CD14-positive monocyte (primary cell): ENCODE measurements around the gene LRRC10B. TPM values are rescaled to one million over a fixed set of nuclear protein-coding genes. Genes with fewer than 3 reads are reported as not detected.

ENCODE experiments used
- DNase-seq, 3 donors: peaks; one replicate each; pipeline ENCODE4 v3.0.0-alpha.2; 2011 to 2022
- H2AFZ ChIP-seq: 2 replicates; pipeline ENCODE4 v1.6.0; 2012; ENCODE audit warnings: mild to moderate bottlenecking, low read depth, low read length, inconsistent platforms; ENCODE audit not compliant: insufficient read depth, poor library complexity, severe bottlenecking
- H3K27ac ChIP-seq, 2 donors: 1 replicate in 1 of 2; 2 replicates in 1 of 2; pipeline ENCODE4 v1.5.1; 2012 to 2013; ENCODE audit warnings: low read length in 2 of 2, control low read depth in 1 of 2, inconsistent platforms in 1 of 2, low read depth in 1 of 2, mild to moderate bottlenecking in 1 of 2
- H3K27me3 ChIP-seq, 2 donors: one replicate each; pipeline versions ENCODE4 v1.6.0 to v1.6.1; 2011 to 2013; ENCODE audit warnings: low read length in 2 of 2; ENCODE audit not compliant: control insufficient read depth in 2 of 2, insufficient read depth in 2 of 2
- H3K36me3 ChIP-seq, 2 donors: replicated peaks in 1 of 2; 1 replicate in 1 of 2; 2 replicates in 1 of 2; pipeline versions ENCODE4 v1.5.1 to v1.6.1; 2012 to 2013; ENCODE audit warnings: low read length in 2 of 2, control low read depth in 1 of 2, inconsistent platforms in 1 of 2, mild to moderate bottlenecking in 1 of 2; ENCODE audit not compliant: insufficient read depth in 2 of 2, control insufficient read depth in 1 of 2
- H3K4me1 ChIP-seq, 2 donors: 1 replicate in 1 of 2; 2 replicates in 1 of 2; pipeline versions ENCODE4 v1.5.1 to v1.6.1; 2012 to 2013; ENCODE audit warnings: low read length in 2 of 2, control low read depth in 1 of 2, inconsistent platforms in 1 of 2, mild to moderate bottlenecking in 1 of 2, moderate library complexity in 1 of 2; ENCODE audit not compliant: insufficient read depth in 2 of 2, control insufficient read depth in 1 of 2
- H3K4me2 ChIP-seq: replicated peaks from 2 replicates; pipeline ENCODE3; 2012; ENCODE audit warnings: low read length, moderate library complexity, mild to moderate bottlenecking; ENCODE audit not compliant: poor library complexity, severe bottlenecking; ENCODE audit errors: extremely low read depth
- H3K4me3 ChIP-seq, 3 experiments: fragments of 200-600 bp in 1 of 3; sonication (generic) in 1 of 3; replicated peaks in 1 of 3; 1 replicate in 2 of 3; 2 replicates in 1 of 3; pipeline ENCODE4 v1.5.1; 2011 to 2013; ENCODE audit warnings: low read length in 3 of 3, mild to moderate bottlenecking in 3 of 3, control low read depth in 2 of 3, low read depth in 2 of 3, inconsistent platforms in 1 of 3, moderate library complexity in 1 of 3
- H3K79me2 ChIP-seq: 2 replicates; pipeline ENCODE4 v1.6.0; 2012; ENCODE audit warnings: mild to moderate bottlenecking, control low read depth, inconsistent platforms, low read length, moderate library complexity; ENCODE audit not compliant: insufficient read depth
- H3K9ac ChIP-seq: 2 replicates; pipeline ENCODE4 v1.6.0; 2017; ENCODE audit warnings: low read length, mild to moderate bottlenecking; ENCODE audit not compliant: insufficient read depth, poor library complexity, severe bottlenecking
- H3K9me3 ChIP-seq, 2 donors: replicated peaks in 1 of 2; 1 replicate in 1 of 2; 2 replicates in 1 of 2; pipeline versions ENCODE4 v1.5.1 to v1.6.1; 2012 to 2013; ENCODE audit warnings: low read length in 2 of 2, control low read depth in 1 of 2; ENCODE audit not compliant: control insufficient read depth in 1 of 2, insufficient read depth in 1 of 2
- H4K20me1 ChIP-seq: 2 replicates; pipeline ENCODE4 v1.6.0; 2012; ENCODE audit warnings: mild to moderate bottlenecking, low read length, control low read depth, moderate library complexity; ENCODE audit not compliant: insufficient read depth
- H3K27ac Mint-ChIP-seq, 7 donors: one replicate each; pipeline ENCODE4 v1.8.0; 2020; ENCODE audit warnings: mild to moderate bottlenecking in 7 of 7, mixed read lengths in 7 of 7, moderate library complexity in 6 of 7, inconsistent platforms in 2 of 7
- H3K27me3 Mint-ChIP-seq, 3 donors: one replicate each; pipeline ENCODE4 v1.8.0; 2021 to 2022; ENCODE audit warnings: low read depth in 3 of 3, mild to moderate bottlenecking in 3 of 3, mixed read lengths in 3 of 3, moderate library complexity in 3 of 3, inconsistent platforms in 1 of 3
- H3K36me3 Mint-ChIP-seq, 2 donors: one replicate each; pipeline ENCODE4 v1.8.0; 2020; ENCODE audit warnings: mixed read lengths in 2 of 2, inconsistent platforms in 1 of 2, mild to moderate bottlenecking in 1 of 2
- H3K4me1 Mint-ChIP-seq: one replicate; pipeline ENCODE4 v1.8.0; 2020; ENCODE audit warnings: mild to moderate bottlenecking, mixed read lengths
- H3K4me3 Mint-ChIP-seq, 2 donors: one replicate each; pipeline ENCODE4 v1.8.0; 2020; ENCODE audit warnings: mild to moderate bottlenecking in 2 of 2, mixed read lengths in 2 of 2, moderate library complexity in 1 of 2
- H3K9me3 Mint-ChIP-seq, 7 donors: one replicate each; pipeline ENCODE4 v1.8.0; 2020 to 2022; ENCODE audit warnings: mixed read lengths in 7 of 7, mild to moderate bottlenecking in 6 of 7, moderate library complexity in 6 of 7, inconsistent platforms in 2 of 7
- CTCF ChIP-seq: fragments of 200-600 bp; IDR thresholded peaks from one replicate; pipeline ENCODE4 v1.8.0; 2022; ENCODE audit warnings: antibody characterized with exemption, mild to moderate bottlenecking
- WGBS: methylation state at CpG from one replicate; pipeline ENCODE4 v1.1.5; 2013; ENCODE audit warnings: missing lambda C conversion rate; ENCODE audit not compliant: insufficient coverage; 5-methylcytosine and 5-hydroxymethylcytosine counted together
- intact Hi-C, 2 donors: fragments of 100-400 bp; cut with micrococcal nuclease; formaldehyde crosslinking; loops; one replicate each; pipeline versions ENCODE4 v1.15.0 to v1.15.1; 2023
- polyA plus RNA-seq, 3 donors: library from polyadenylated mRNA; depleted of rRNA in 1 of 3; unstranded in 2 of 3; stranded (reverse) in 1 of 3; fragments of 300-500 nt in 2 of 3; fragments of >200 nt in 1 of 3; fragmentation: Illumina TruSeq in 2 of 3; gene quantifications; 1 replicate in 2 of 3; 2 replicates in 1 of 3; pipeline ENCODE4 v1.2.3, GENCODE V29; 2012 to 2021

The LRRC10B gene
- polyA plus RNA-seq, 3 donors: not detected

GRCh38 chr11:61489833-61490721 lies 18.5 kb upstream of the LRRC10B start:
- no peak overlapping the region for H2AFZ ChIP-seq
- H4K20me1 ChIP-seq: no peaks in the 10 kb centered on the region
- no peaks in the 10 kb centered on the region for H3K27me3 ChIP-seq
- Mint-ChIP-seq H3K4me1 (no peaks in the 10 kb centered on the region), H3K27ac (peak overlapping the region in 1 of 7 donors; percentile 63), H3K36me3 (peaks cover 0 to 3% of the 10 kb centered on the region in 2 donors), H3K4me3 (no peak overlapping the region), H3K27me3 (peaks cover 5 to 7% (median 6%) of the 10 kb centered on the region in 3 donors), H3K9me3 (peaks cover 0 to 9% (median 0%) of the 10 kb centered on the region in 7 donors)
- TF ChIP-seq CTCF: no peak
- H3K27ac ChIP-seq: no peak overlapping the region
- H3K4me3 ChIP-seq: no peak overlapping the region
- H3K9ac ChIP-seq: no peak overlapping the region
- no peaks in the 10 kb centered on the region for H3K4me1 ChIP-seq
- intact Hi-C loops: loop anchor here in 1 of 2 donors (10.0 kb wide), 1 partner anchor 145 kb away; no protein-coding TSS in a partner anchor
- H3K4me2 ChIP-seq: no peak overlapping the region
- H3K9me3 ChIP-seq: no peaks in the 10 kb centered on the region
- no peak for DNase-seq
- 79% methylated on average over 8 of the region's 13 CpGs for WGBS
- H3K36me3 ChIP-seq: no peaks in the 10 kb centered on the region
- H3K79me2 ChIP-seq: no peaks in the 10 kb centered on the region

- WGBS: 97% methylated on average over 5 of the region's 12 CpGs
- peaks cover 4 to 7% (median 5%) of the 10 kb centered on the region in 3 donors for H3K27me3 Mint-ChIP-seq
- no peak overlapping the region for H3K9ac ChIP-seq
- no peaks in the 10 kb centered on the region for H4K20me1 ChIP-seq
- H3K9me3 Mint-ChIP-seq: peaks cover 0 to 9% (median 0%) of the 10 kb centered on the region in 7 donors
- no peak overlapping the region for H2AFZ ChIP-seq
- H3K9me3 ChIP-seq: no peaks in the 10 kb centered on the region
- no peaks in the 10 kb centered on the region for H3K27me3 ChIP-seq
- TF ChIP-seq CTCF: no peak
- no peaks in the 10 kb centered on the region for H3K36me3 ChIP-seq
- intact Hi-C loops: no loop called here
- no peak overlapping the region for H3K27ac ChIP-seq
- H3K4me1 Mint-ChIP-seq: no peaks in the 10 kb centered on the region
- H3K27ac Mint-ChIP-seq: no peak overlapping the region
- H3K4me3 ChIP-seq: no peak overlapping the region
- no peak for DNase-seq
- H3K4me3 Mint-ChIP-seq: no peak overlapping the region
- no peaks in the 10 kb centered on the region for H3K4me1 ChIP-seq
- no peak overlapping the region for H3K4me2 ChIP-seq
- H3K36me3 Mint-ChIP-seq: peaks cover 0 to 3% of the 10 kb centered on the region in 2 donors
- no peaks in the 10 kb centered on the region for H3K79me2 ChIP-seq
Observed at GRCh38 chr11:61491736-61492395, 16.7 kb upstream of the LRRC10B start.
